GM12878 (cell line): Measurements from ENCODE around the gene TRIM28. TPM values are rescaled to one million over a fixed set of nuclear protein-coding genes. Genes with fewer than 3 reads are reported as not detected.

Source experiments
- ASH2L ChIP-seq: fragments of 300-600, 200-600 bp; sonication (generic); IDR thresholded peaks from 2 replicates; pipeline ENCODE4 v1.6.1; 2017; ENCODE audit warnings: low read depth, mild to moderate bottlenecking, borderline replicate concordance
- BMI1 ChIP-seq: fragments of 450-650 bp; IDR thresholded peaks from 2 replicates; pipeline ENCODE4 v1.6.1; 2016; ENCODE audit warnings: mild to moderate bottlenecking, moderate library complexity, borderline replicate concordance
- CBFB ChIP-seq: IDR thresholded peaks from 2 replicates; pipeline ENCODE4 v1.6.1; 2016; ENCODE audit warnings: antibody characterized with exemption, low read depth
- E2F8 ChIP-seq: fragments of 450-650 bp; IDR thresholded peaks from 2 replicates; pipeline ENCODE4 v1.6.1; 2018; ENCODE audit warnings: mild to moderate bottlenecking, low read depth, moderate library complexity; ENCODE audit not compliant: partially characterized antibody
- ELK1 ChIP-seq: IDR thresholded peaks from 2 replicates; pipeline ENCODE4 v1.6.1; 2012; ENCODE audit warnings: low read depth, low read length, improper control_type of control experiment
- FOXK2 ChIP-seq: fragments of 450-650 bp; IDR thresholded peaks from 2 replicates; pipeline ENCODE4 v1.6.1; 2017; ENCODE audit warnings: mild to moderate bottlenecking, moderate library complexity
- HCFC1 ChIP-seq: fragments of 150-350 bp; IDR thresholded peaks from 2 replicates; pipeline ENCODE4 v1.6.1; 2014; ENCODE audit warnings: low read length
- JUNB ChIP-seq: IDR thresholded peaks from 2 replicates; pipeline ENCODE4 v1.6.1; 2016; ENCODE audit warnings: antibody characterized with exemption, mild to moderate bottlenecking
- JUND ChIP-seq: IDR thresholded peaks from 2 replicates; pipeline ENCODE4 v1.6.1; 2012; ENCODE audit warnings: low read depth, mild to moderate bottlenecking, low read length, improper control_type of control experiment, moderate library complexity
- MEF2A ChIP-seq: IDR thresholded peaks from 2 replicates; pipeline ENCODE4 v1.6.1; 2011; ENCODE audit warnings: low read depth, mild to moderate bottlenecking, low read length, moderate library complexity; ENCODE audit not compliant: insufficient read depth
- MYC ChIP-seq: IDR thresholded peaks from 2 replicates; pipeline ENCODE4 v1.6.1; 2011; ENCODE audit warnings: mild to moderate bottlenecking, low read length, moderate library complexity, inconsistent platforms; ENCODE audit not compliant: insufficient read depth, insufficient replicate concordance, insufficient read length, severe bottlenecking
- RELB ChIP-seq: fragments of 450-650 bp; IDR thresholded peaks from 2 replicates; pipeline ENCODE4 v1.6.1; 2017; ENCODE audit warnings: low read depth, mild to moderate bottlenecking, moderate library complexity
- SMAD1 ChIP-seq: fragments of 450-650 bp; IDR thresholded peaks from 2 replicates; pipeline ENCODE4 v1.6.1; 2018; ENCODE audit warnings: mild to moderate bottlenecking, low read depth; ENCODE audit not compliant: partially characterized antibody
- SMAD5 ChIP-seq: IDR thresholded peaks from 2 replicates; pipeline ENCODE4 v1.6.1; 2016; ENCODE audit warnings: antibody characterized with exemption, low read depth
- TAF1 ChIP-seq: IDR thresholded peaks from 2 replicates; pipeline ENCODE4 v1.6.1; 2011; ENCODE audit warnings: mild to moderate bottlenecking, low read depth, low read length, borderline replicate concordance
- WRNIP1 ChIP-seq: IDR thresholded peaks from 2 replicates; pipeline ENCODE4 v1.6.1; 2011; ENCODE audit warnings: low read depth, low read length, improper control_type of control experiment, borderline replicate concordance
- ZBTB4 ChIP-seq: fragments of 450-650 bp; formaldehyde crosslinking; IDR thresholded peaks from 2 replicates; pipeline ENCODE4 v1.4.0; 2022; ENCODE audit warnings: mild to moderate bottlenecking, moderate library complexity
- ZNF24 ChIP-seq: fragments of 450-650 bp; IDR thresholded peaks from 2 replicates; pipeline ENCODE4 v1.6.1; 2017; ENCODE audit warnings: antibody characterized with exemption, mild to moderate bottlenecking
- ZNF384 ChIP-seq: IDR thresholded peaks from 2 replicates; pipeline ENCODE4 v1.6.1; 2012; ENCODE audit warnings: low read depth, mild to moderate bottlenecking, low read length, improper control_type of control experiment, borderline replicate concordance
- polyA plus RNA-seq, 11 experiments: library from polyadenylated mRNA; depleted of rRNA in 4 of 11; unstranded in 6 of 11; stranded (reverse) in 5 of 11; fragments of >200 nt; fragmentation: Nextera tagmentation in 4 of 11; fragmentation: Illumina TruSeq in 1 of 11; extraction: Ambion mirVana in 4 of 11; extraction: Trizol in 1 of 11; gene quantifications; 1 replicate in 1 of 11; 2 replicates in 10 of 11; pipeline versions ENCODE4 v1.2.1 to v1.2.3, GENCODE V29; 2011 to 2016; ENCODE audit warnings: inconsistent platforms in 2 of 11, missing spikeins in 2 of 11, low read depth in 1 of 11
- total RNA-seq, 4 experiments: library from RNA; depleted of rRNA in 3 of 4; stranded (reverse); fragments of >200 nt in 3 of 4; fragmentation: Illumina TruSeq in 1 of 4; extraction: Trizol in 1 of 4; gene quantifications; 2 replicates each; pipeline versions ENCODE4 v1.2.1 to v1.2.3, GENCODE V29; 2013 to 2021

TRIM28 gene
- total and polyA plus RNA-seq, 10 of the 15 experiments (the other 5 are each of a cell fraction or from before 2014, with no cell fraction given): 5.0 to 650 (median 296) TPM

- TF ChIP-seq ZNF24 (peak; percentile 54), HCFC1 (peak; percentile 94), ELK1 (peak; percentile 95), SMAD5 (peak; percentile 77), MYC (no peak), BMI1 (peak; percentile 73), CBFB (peak; percentile 91), RELB (peak; percentile 99), SMAD1 (peak; percentile 73), JUNB (no peak), WRNIP1 (peak; percentile 84; the same call in 1 of the 2 replicates), ZNF384 (0 out of 2 replicates have a peak, but pooled peaks have one; percentile 15), E2F8 (peak; percentile 93), TAF1 (peak; percentile 96), FOXK2 (peak; percentile 84), ASH2L (peak; percentile 72; the same call in 1 of the 2 replicates), JUND (0 out of 2 replicates have a peak, but pooled peaks have one; percentile 34), MEF2A (peak; percentile 79), ZBTB4 (no peak)
These were observed 24.3 kb upstream of the TRIM28 start, which contains the start of gene ZBTB45 (continued) for GRCh38 chr19:58519355-58520256.
